Measurements from ENCODE around the gene C6orf89.

Gene C6orf89

GRCh38 chr6:36968266-36968977 is 82.7 kb downstream of the C6orf89 start:
- no peak for TF ChIP-seq CTCF (conservative IDR thresholded peaks at IDR 0.05; ENCODE audit: low read depth, low read length)
- no peak overlapping the region for H3K4me3 ChIP-seq (ENCODE audit: low read depth, low read length)
- DNase-seq (ENCODE audit: low read depth) = peak; percentile 31

GRCh38 chr6:36969240-36969691 is 83.5 kb downstream of the C6orf89 start:
- DNase-seq (ENCODE audit: low read depth) = no peak
- TF ChIP-seq CTCF (conservative IDR thresholded peaks at IDR 0.05; ENCODE audit: low read depth, low read length) = no peak
- no peak overlapping the region for H3K4me3 ChIP-seq (ENCODE audit: low read depth, low read length)

GRCh38 chr6:36969988-36970891 is 84.5 kb downstream of the C6orf89 start:
- no peak for TF ChIP-seq CTCF (conservative IDR thresholded peaks at IDR 0.05; ENCODE audit: low read depth, low read length)
- H3K4me3 ChIP-seq (ENCODE audit: low read depth, low read length) = no peak overlapping the region
- no peak for DNase-seq (ENCODE audit: low read depth)

GRCh38 chr6:36970892-36971842 is 85.4 kb downstream of the C6orf89 start:
- TF ChIP-seq CTCF (conservative IDR thresholded peaks at IDR 0.05; ENCODE audit: low read depth, low read length) = no peak
- H3K4me3 ChIP-seq (ENCODE audit: low read depth, low read length) = no peak overlapping the region
- DNase-seq (ENCODE audit: low read depth) = no peak

- H3K4me3 ChIP-seq (ENCODE audit: low read depth, low read length) = no peak overlapping the region
- DNase-seq (ENCODE audit: low read depth) = no peak
- TF ChIP-seq CTCF (conservative IDR thresholded peaks at IDR 0.05; ENCODE audit: low read depth, low read length) = no peak
Measured at GRCh38 chr6:36971921-36972673, 86.3 kb downstream of the C6orf89 start.

- no peak for TF ChIP-seq CTCF (conservative IDR thresholded peaks at IDR 0.05; ENCODE audit: low read depth, low read length)
- H3K4me3 ChIP-seq (ENCODE audit: low read depth, low read length) = no peak overlapping the region
- no peak for DNase-seq (ENCODE audit: low read depth)
Measured at GRCh38 chr6:36973190-36973589, 87.4 kb downstream of the C6orf89 start.
